Astrocyte (in vitro differentiated cells and primary cell): ENCODE data around the gene MAP2K7.

Experiments used
- CTCF ChIP-seq: IDR thresholded peaks from 2 replicates; pipeline ENCODE4 v1.5.1; 2011; ENCODE audit warnings: low read depth, mild to moderate bottlenecking, inconsistent platforms, low read length, moderate library complexity; ENCODE audit not compliant: insufficient read depth
- EZH2 ChIP-seq: IDR thresholded peaks from 2 replicates; pipeline ENCODE4 v1.6.1; 2012; ENCODE audit warnings: mild to moderate bottlenecking, low read length, inconsistent platforms; ENCODE audit not compliant: insufficient read depth

- TF ChIP-seq CTCF (no peak), EZH2 (no peak)
Measured at GRCh38 chr19:7881910-7882309, 21.8 kb upstream of the MAP2K7 start.
